PC-9 (cell line): ENCODE results near the gene USP35. TPM values are rescaled to one million over a fixed set of nuclear protein-coding genes. Genes with fewer than 3 reads are reported as not detected.

Source experiments
- BruUV-seq: library from RNA; stranded (reverse); fragments of 400-500 nt; replicated peaks from 2 replicates; lab custom pipeline; 2021; lab: Mats Ljungman, UMichigan
- CTCF ChIA-PET: fragments of 300-600 bp; sonication (Branson Sonifier 250); formaldehyde crosslinking; loops from one replicate; lab custom pipeline; 2022; ENCODE audit warnings: antibody characterized with exemption; lab: Charles Lee
- POLR2A ChIA-PET: fragments of 300-600 bp; sonication (Branson Sonifier 250); formaldehyde crosslinking; loops from one replicate; lab custom pipeline; 2022; ENCODE audit warnings: antibody characterized with exemption; ENCODE audit not compliant: unreplicated experiment; lab: Charles Lee
- DNase-seq, 2 experiments: peaks; one replicate each; pipeline versions ENCODE4 v3.0.0 to v3.0.0-alpha.2; 2015 to 2022; ENCODE audit warnings: mixed read lengths in 1 of 2
- H2AFZ ChIP-seq: fragments of 200-600 bp; sonication (generic); 2 replicates; pipeline ENCODE4 v1.8.1; 2017; ENCODE audit warnings: antibody characterized with exemption
- H3F3A ChIP-seq: fragments of 200-600 bp; sonication (generic); 2 replicates; pipeline ENCODE4 v1.8.1; 2017; ENCODE audit warnings: antibody characterized with exemption, mild to moderate bottlenecking, low read depth; ENCODE audit not compliant: insufficient read depth
- H3K27ac ChIP-seq: fragments of 200-600 bp; sonication (generic); 2 replicates; pipeline ENCODE4 v1.6.1; 2016; ENCODE audit warnings: mixed run types
- H3K27me3 ChIP-seq: fragments of 200-600 bp; sonication (generic); 2 replicates; pipeline ENCODE4 v1.6.1; 2016; ENCODE audit warnings: low read depth, mixed run types; ENCODE audit not compliant: insufficient read depth
- H3K36me3 ChIP-seq: fragments of 200-600 bp; sonication (generic); 2 replicates; pipeline ENCODE4 v1.6.1; 2016; ENCODE audit warnings: low read depth, mixed run types
- H3K4me1 ChIP-seq: fragments of 200-600 bp; sonication (generic); replicated peaks from 2 replicates; pipeline ENCODE4 v1.6.1; 2016; ENCODE audit warnings: mixed run types; ENCODE audit not compliant: insufficient read depth
- H3K4me2 ChIP-seq: fragments of 200-600 bp; sonication (generic); 2 replicates; pipeline ENCODE4 v1.6.1; 2017; ENCODE audit warnings: mixed run types
- H3K4me3 ChIP-seq: fragments of 200-600 bp; sonication (generic); 2 replicates; pipeline ENCODE4 v1.6.1; 2016; ENCODE audit warnings: mixed run types
- H3K79me2 ChIP-seq: fragments of 200-600 bp; sonication (generic); 2 replicates; pipeline ENCODE4 v1.6.1; 2017; ENCODE audit warnings: low read depth, mixed run types
- H3K9me2 ChIP-seq: fragments of 200-600 bp; sonication (generic); 2 replicates; pipeline ENCODE4 v1.8.1; 2017; ENCODE audit warnings: mild to moderate bottlenecking; ENCODE audit not compliant: insufficient read depth
- H3K9me3 ChIP-seq: fragments of 200-600 bp; sonication (generic); 2 replicates; pipeline ENCODE4 v1.8.1; 2016; ENCODE audit warnings: low read depth; ENCODE audit not compliant: insufficient read depth
- H4K20me1 ChIP-seq: fragments of 200-600 bp; sonication (generic); 2 replicates; pipeline ENCODE4 v1.8.1; 2017; ENCODE audit not compliant: insufficient read depth
- CTCF ChIP-seq: fragments of 200-600 bp; sonication (generic); conservative IDR thresholded peaks from 2 replicates; pipeline ENCODE4 v1.6.1; 2017; ENCODE audit warnings: mixed run types, antibody characterized with exemption, mild to moderate bottlenecking, moderate library complexity
- EZH2 ChIP-seq: fragments of 200-600 bp; sonication (generic); IDR thresholded peaks from 2 replicates; pipeline ENCODE4 v1.8.0; 2017; ENCODE audit warnings: antibody characterized with exemption, low read depth
- intact Hi-C: fragments of 100-400 bp; cut with micrococcal nuclease; formaldehyde crosslinking; loops from one replicate; pipeline ENCODE4 v1.10.0; 2022; ENCODE audit not compliant: unreplicated experiment
- total RNA-seq: library from RNA; stranded (reverse); gene quantifications from 2 replicates; pipeline ENCODE4 v1.2.3, GENCODE V29; 2021

USP35 gene
- total RNA-seq, 1 experiment from 2014 or later = 13.5 TPM

DNA sequence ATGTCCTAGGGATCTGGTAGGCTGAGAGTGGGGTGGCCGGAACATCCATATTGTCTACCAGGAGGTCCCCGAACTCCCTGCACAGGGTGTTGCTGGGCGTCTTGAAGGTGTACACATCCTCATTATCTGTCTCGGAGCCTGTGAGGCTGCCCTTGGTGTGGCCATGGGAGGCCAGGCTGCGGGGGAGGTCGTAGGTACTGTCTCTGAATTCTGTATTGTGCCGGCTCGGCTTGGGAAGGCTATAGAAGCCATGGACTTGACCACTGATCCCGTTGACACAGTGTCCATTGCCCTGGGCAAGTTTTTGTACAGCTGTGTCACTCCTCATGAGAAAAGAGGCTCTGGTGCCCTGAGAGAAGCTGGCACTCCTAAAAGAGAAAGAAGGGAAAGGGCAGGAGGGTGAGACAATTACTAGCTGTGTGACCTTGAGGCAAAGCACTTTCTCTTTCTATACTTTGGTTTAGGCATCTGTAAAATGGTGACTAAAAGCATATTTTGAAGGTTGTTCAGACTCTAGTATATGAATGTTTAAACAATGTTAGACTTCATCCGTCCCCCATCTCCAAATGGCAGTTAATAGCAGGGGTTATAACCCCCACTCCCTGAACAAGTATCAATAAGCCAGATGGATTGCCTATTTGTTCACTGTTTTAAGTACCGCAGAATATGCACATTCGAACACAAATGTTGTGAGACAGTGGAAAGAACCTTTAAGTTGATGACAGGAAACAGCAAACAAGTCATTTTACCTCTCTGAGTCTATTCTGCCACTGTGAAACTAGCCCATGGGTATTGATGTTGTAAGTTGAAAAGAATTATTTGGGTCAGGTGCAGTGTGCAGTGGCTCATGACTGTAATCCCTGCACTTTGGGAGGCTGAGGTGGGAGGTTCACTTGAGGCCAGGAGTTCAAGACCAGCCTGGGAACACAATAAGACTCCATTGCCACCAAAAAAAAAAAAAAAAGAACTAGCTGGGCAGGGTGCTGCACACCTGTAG lies 38.3 kb downstream of the USP35 start:
- CTCF ChIA-PET = interaction anchor here (0.6 to 1.3 kb wide), 2 partner anchors 193 to 338 kb away, joined by 3 to 4 read pairs; no protein-coding TSS in a partner anchor
- Histone ChIP-seq H3K36me3 (0 out of 2 replicates have a peak, but pooled peaks cover 2% of the 10 kb centered on the region), H3K27me3 (no peaks in the 10 kb centered on the region), H4K20me1 (no peaks in the 10 kb centered on the region), H3F3A (no peaks in the 10 kb centered on the region), H2AFZ (no peak overlapping the region), H3K9me2 (no peaks in the 10 kb centered on the region), H3K79me2 (no peaks in the 10 kb centered on the region), H3K4me3 (no peak overlapping the region), H3K9me3 (no peaks in the 10 kb centered on the region), H3K27ac (no peak overlapping the region), H3K4me1 (no peaks in the 10 kb centered on the region), H3K4me2 (no peak overlapping the region)
- TF ChIP-seq CTCF (no peak), EZH2 (no peak)
- POLR2A ChIA-PET = interaction anchor here (0.6 to 0.7 kb wide), 3 partner anchors 19 to 192 kb away, joined by 3 to 4 read pairs (median 3); no protein-coding TSS in a partner anchor
- BruUV-seq = no TSS peak
- DNase-seq = no peak
- intact Hi-C loops = loop anchor here (5.0 kb wide), 1 partner anchor 590 kb away; the partner anchor contains the start of gene CLNS1A

DNA sequence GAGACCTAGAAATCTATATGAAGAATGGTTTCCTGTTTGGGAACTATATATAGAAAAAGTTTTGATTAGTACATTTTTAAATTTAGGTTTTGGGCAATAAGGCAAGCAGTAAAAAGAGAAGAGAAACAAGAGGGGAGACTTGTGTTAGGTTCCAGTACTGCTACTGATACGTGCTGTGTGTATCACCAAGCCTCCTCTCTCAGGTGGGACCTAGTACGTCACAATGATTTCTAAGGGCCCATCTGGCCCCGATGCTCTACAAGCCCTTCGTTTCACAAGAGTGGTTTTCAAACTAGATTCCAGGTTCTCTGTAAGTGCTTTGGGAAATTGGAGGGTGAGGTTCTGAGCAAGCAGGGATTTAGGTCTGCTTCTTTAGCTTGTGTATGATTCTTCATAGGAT lies 39.2 kb downstream of the USP35 start:
- ChIA-PET CTCF (interaction anchor here (0.5 to 2.0 kb wide), 10 partner anchors 8 to 336 kb away, joined by 3 to 11 read pairs (median 5); no protein-coding TSS in a partner anchor), POLR2A (interaction anchor here (0.5 to 0.7 kb wide), 4 partner anchors 18 to 256 kb away, joined by 3 to 5 read pairs (median 4); no protein-coding TSS in a partner anchor)
- Histone ChIP-seq H3K79me2 (no peaks in the 10 kb centered on the region), H3K9me2 (no peaks in the 10 kb centered on the region), H3K27ac (no peak overlapping the region), H3F3A (no peaks in the 10 kb centered on the region), H3K9me3 (no peaks in the 10 kb centered on the region; the same call in 1 of the 2 replicates), H3K27me3 (no peaks in the 10 kb centered on the region), H2AFZ (no peak overlapping the region), H3K4me2 (no peak overlapping the region), H3K4me3 (no peak overlapping the region), H3K36me3 (no peaks in the 10 kb centered on the region), H3K4me1 (no peaks in the 10 kb centered on the region), H4K20me1 (no peaks in the 10 kb centered on the region)
- TF ChIP-seq EZH2 (no peak), CTCF (no peak)
- intact Hi-C loops = loop anchor here (1.0 to 5.0 kb wide), 4 partner anchors 188 to 591 kb away; partner anchors contain the start of gene CLNS1A
- BruUV-seq = no TSS peak
- DNase-seq = no peak

DNA sequence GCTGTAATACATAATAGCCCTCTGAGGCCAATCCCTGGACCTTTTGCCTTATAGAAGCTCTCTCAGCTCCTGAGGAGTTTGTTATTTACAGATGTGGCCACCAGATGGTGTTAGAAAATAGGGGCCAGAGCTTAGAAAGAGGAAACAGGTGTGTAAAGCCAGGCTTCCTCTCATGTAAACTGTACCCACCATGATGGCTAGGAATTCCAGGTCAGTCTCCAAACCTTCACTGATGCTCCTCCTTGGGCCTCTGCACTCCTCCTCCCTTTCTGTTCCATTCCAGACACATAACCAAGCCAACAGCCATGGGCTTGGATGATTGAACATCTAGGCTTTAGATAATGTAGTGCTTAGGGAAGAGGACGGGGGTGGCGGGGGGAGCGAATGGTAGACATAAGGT lies 39.7 kb downstream of the USP35 start:
- BruUV-seq = no TSS peak
- Histone ChIP-seq H3K9me2 (no peaks in the 10 kb centered on the region), H3K79me2 (no peaks in the 10 kb centered on the region), H3K36me3 (no peaks in the 10 kb centered on the region), H3K4me3 (no peak overlapping the region), H3K4me2 (no peak overlapping the region), H2AFZ (no peak overlapping the region), H3K4me1 (no peaks in the 10 kb centered on the region), H3F3A (no peaks in the 10 kb centered on the region), H3K27ac (no peak overlapping the region), H3K27me3 (no peaks in the 10 kb centered on the region), H4K20me1 (no peaks in the 10 kb centered on the region), H3K9me3 (no peaks in the 10 kb centered on the region; the same call in 1 of the 2 replicates)
- peak; percentile 45 to 64 for DNase-seq
- POLR2A ChIA-PET = interaction anchor here (0.5 to 0.6 kb wide), 2 partner anchors 161 to 329 kb away, joined by 4 to 8 read pairs; no protein-coding TSS in a partner anchor
- TF ChIP-seq CTCF = peak; percentile 86
- no peak for TF ChIP-seq EZH2
- CTCF ChIA-PET = interaction anchor here (0.5 to 2.0 kb wide), 11 partner anchors 9 to 358 kb away, joined by 3 to 11 read pairs (median 5); no protein-coding TSS in a partner anchor
- intact Hi-C loops = loop anchor here (1.0 to 5.0 kb wide), 4 partner anchors 188 to 591 kb away; partner anchors contain the start of gene CLNS1A
